Osteoblast (primary cell): ENCODE results near the gene LSM14B. TPM values are rescaled to one million over a fixed set of nuclear protein-coding genes. Genes with fewer than 3 reads are reported as not detected.

Source experiments
- DNase-seq: peaks from one replicate; pipeline ENCODE4 v3.0.0; 2011; ENCODE audit warnings: low spot score, mixed read lengths; ENCODE audit not compliant: insufficient read length; ENCODE audit errors: missing footprints
- H2AFZ ChIP-seq: 2 replicates; pipeline ENCODE4 v1.6.0; 2011; ENCODE audit warnings: mild to moderate bottlenecking, low read length
- H3K27ac ChIP-seq: 2 replicates; pipeline ENCODE4 v1.5.1; 2011; ENCODE audit warnings: mild to moderate bottlenecking, low read depth, low read length, moderate library complexity
- H3K27me3 ChIP-seq: 2 replicates; pipeline ENCODE4 v1.6.0; 2012; ENCODE audit warnings: mild to moderate bottlenecking, control low read depth, inconsistent platforms, low read length, moderate library complexity; ENCODE audit not compliant: insufficient read depth
- H3K36me3 ChIP-seq: 2 replicates; pipeline ENCODE4 v1.5.1; 2011; ENCODE audit warnings: mild to moderate bottlenecking, low read length, control low read depth, moderate library complexity; ENCODE audit not compliant: insufficient read depth
- H3K4me1 ChIP-seq: 2 replicates; pipeline ENCODE4 v1.5.1; 2011; ENCODE audit warnings: mild to moderate bottlenecking, low read length, control low read depth, moderate library complexity; ENCODE audit not compliant: insufficient read depth
- H3K4me2 ChIP-seq: 2 replicates; pipeline ENCODE4 v1.6.0; 2011; ENCODE audit warnings: mild to moderate bottlenecking, low read length; ENCODE audit not compliant: insufficient read depth
- H3K4me3 ChIP-seq: fragments of 200-600 bp; sonication (generic); 3 replicates; pipeline ENCODE4 v1.5.1; 2012; ENCODE audit warnings: mild to moderate bottlenecking, low read length, inconsistent platforms; ENCODE audit not compliant: insufficient read depth
- H3K79me2 ChIP-seq: 2 replicates; pipeline ENCODE4 v1.6.0; 2012; ENCODE audit warnings: mild to moderate bottlenecking, low read length, control low read depth, inconsistent platforms; ENCODE audit not compliant: insufficient read depth
- H3K9me3 ChIP-seq: 2 replicates; pipeline ENCODE4 v1.5.1; 2011; ENCODE audit warnings: low read depth, low read length, control low read depth
- H4K20me1 ChIP-seq: 2 replicates; pipeline ENCODE4 v1.6.0; 2012; ENCODE audit warnings: mild to moderate bottlenecking, low read length, control low read depth; ENCODE audit not compliant: insufficient read depth
- total RNA-seq: library from RNA; depleted of rRNA; stranded (reverse); fragments of >200 nt; gene quantifications from 2 replicates; pipeline ENCODE4 v1.2.3, GENCODE V29; 2012
- TF ChIP-seq, protein P1 (sequence below): IDR thresholded peaks from 2 replicates; pipeline ENCODE4 v1.5.1; 2011; ENCODE audit warnings: mild to moderate bottlenecking, low read depth, low read length, moderate library complexity; ENCODE audit errors: extremely low read depth

Gene LSM14B
- total RNA-seq, 1 donor: 48.5 TPM

DNA sequence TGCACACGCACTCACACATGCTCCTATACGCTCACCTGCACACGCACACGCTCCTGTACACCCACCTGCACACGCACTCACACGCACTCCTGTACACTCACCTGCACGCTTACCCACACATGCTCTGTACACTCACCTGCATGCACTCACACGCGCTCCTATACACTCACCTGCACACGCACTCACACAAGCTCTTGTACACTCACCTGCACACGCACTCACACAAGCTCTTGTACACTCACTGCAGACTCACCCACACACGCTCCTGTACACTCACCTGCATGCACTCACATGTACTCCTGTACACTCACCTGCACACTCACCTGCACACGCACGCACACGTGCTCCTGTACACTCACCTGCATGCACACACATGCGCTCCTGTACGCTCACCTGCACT lies 34.6 kb upstream of the LSM14B start:
- H3K9me3 ChIP-seq: no peaks in the 10 kb centered on the region
- DNase-seq: no peak
- TF ChIP-seq, protein P1, sequence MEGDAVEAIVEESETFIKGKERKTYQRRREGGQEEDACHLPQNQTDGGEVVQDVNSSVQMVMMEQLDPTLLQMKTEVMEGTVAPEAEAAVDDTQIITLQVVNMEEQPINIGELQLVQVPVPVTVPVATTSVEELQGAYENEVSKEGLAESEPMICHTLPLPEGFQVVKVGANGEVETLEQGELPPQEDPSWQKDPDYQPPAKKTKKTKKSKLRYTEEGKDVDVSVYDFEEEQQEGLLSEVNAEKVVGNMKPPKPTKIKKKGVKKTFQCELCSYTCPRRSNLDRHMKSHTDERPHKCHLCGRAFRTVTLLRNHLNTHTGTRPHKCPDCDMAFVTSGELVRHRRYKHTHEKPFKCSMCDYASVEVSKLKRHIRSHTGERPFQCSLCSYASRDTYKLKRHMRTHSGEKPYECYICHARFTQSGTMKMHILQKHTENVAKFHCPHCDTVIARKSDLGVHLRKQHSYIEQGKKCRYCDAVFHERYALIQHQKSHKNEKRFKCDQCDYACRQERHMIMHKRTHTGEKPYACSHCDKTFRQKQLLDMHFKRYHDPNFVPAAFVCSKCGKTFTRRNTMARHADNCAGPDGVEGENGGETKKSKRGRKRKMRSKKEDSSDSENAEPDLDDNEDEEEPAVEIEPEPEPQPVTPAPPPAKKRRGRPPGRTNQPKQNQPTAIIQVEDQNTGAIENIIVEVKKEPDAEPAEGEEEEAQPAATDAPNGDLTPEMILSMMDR: no peak

DNA sequence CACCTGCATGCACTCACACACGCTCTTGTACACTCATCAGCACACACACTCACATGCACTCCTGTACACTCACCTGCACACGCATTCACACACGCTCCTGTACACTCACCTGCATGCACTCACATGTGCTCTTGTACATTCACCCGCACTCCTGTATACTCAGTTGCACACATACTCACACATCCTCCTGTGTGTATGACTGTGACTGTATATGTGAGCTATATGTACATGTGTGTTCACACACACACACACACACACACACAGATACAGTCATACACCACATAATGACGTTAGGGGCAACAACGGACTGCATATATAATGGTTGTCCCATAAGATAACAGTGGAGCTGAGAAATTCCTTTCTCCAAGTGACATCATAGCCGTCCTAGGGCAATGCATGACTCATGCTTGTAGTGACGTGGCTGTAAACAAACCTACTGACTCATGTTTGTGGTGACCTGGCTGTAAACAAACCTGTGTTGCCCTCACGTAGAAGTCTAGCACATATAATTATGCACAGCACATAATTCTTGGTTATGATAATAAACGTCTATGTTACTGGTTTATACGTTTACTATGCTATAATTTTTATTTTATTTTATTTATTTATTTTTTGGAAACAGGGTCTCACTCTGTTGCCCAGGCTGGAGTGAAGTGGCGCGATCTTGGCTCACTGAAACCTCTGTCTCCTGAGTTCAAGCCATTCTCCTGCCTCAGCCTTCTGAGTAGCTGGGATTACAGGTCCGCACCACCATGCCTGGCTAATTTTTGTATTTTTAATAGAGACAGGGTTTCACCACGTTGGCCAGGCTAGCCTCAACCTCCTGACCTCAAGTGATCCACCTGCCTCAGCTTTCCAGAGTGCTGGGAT lies 33.8 kb upstream of the LSM14B start:
- no peak overlapping the region for H3K27ac ChIP-seq

More for the DNA sequence above, 34.6 kb upstream of the LSM14B start:
- Histone ChIP-seq H3K4me3 (no peak overlapping the region), H3K79me2 (no peaks in the 10 kb centered on the region), H2AFZ (no peak overlapping the region), H3K4me1 (peaks cover 1% of the 10 kb centered on the region), H3K4me2 (no peak overlapping the region), H3K27ac (no peak overlapping the region), H4K20me1 (no peaks in the 10 kb centered on the region), H3K27me3 (peaks cover 6% of the 10 kb centered on the region), H3K36me3 (no peaks in the 10 kb centered on the region)

DNA sequence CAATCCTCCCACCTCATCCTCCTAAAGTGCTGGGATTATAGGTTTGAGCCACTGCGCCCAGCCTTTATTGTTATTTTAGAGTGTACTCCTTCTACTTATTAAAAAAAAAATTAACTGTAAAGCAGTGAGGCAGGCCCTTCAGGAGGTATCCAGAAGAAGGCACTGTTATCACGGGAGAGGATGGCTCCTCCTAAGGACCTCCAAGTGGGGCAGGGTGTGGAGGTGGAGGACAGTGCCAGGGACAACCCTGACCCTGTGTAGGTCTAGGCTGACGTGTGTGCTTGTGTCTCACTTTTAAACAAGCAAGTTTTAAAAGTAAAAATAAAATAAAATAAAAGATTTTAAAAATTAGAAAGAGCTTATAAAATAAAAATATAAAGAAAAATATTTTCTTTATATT lies 32.9 kb upstream of the LSM14B start:
- Histone ChIP-seq H3K9me3 (no peaks in the 10 kb centered on the region), H4K20me1 (no peaks in the 10 kb centered on the region), H3K4me3 (no peak overlapping the region), H3K79me2 (no peaks in the 10 kb centered on the region), H3K27ac (no peak overlapping the region), H3K36me3 (no peaks in the 10 kb centered on the region), H3K4me1 (peaks cover 4% of the 10 kb centered on the region), H2AFZ (no peak overlapping the region), H3K4me2 (no peak overlapping the region), H3K27me3 (peaks cover 6% of the 10 kb centered on the region)
- TF ChIP-seq, protein P1: no peak
- DNase-seq: no peak

More for the DNA sequence above, 33.8 kb upstream of the LSM14B start:
- Histone ChIP-seq H3K27me3 (peaks cover 6% of the 10 kb centered on the region), H3K4me2 (no peak overlapping the region), H2AFZ (no peak overlapping the region), H4K20me1 (no peaks in the 10 kb centered on the region), H3K79me2 (no peaks in the 10 kb centered on the region), H3K9me3 (no peaks in the 10 kb centered on the region), H3K36me3 (no peaks in the 10 kb centered on the region), H3K4me3 (no peak overlapping the region), H3K4me1 (peaks cover 4% of the 10 kb centered on the region)
- no peak for DNase-seq
- TF ChIP-seq, protein P1: no peak
